ENCODE data around the gene CAPN10. TPM values are rescaled to one million over a fixed set of nuclear protein-coding genes. Genes with fewer than 3 reads are reported as not detected.

Gene CAPN10
- total RNA-seq, 1 donor from 2014 or later: 31.2 TPM

DNA sequence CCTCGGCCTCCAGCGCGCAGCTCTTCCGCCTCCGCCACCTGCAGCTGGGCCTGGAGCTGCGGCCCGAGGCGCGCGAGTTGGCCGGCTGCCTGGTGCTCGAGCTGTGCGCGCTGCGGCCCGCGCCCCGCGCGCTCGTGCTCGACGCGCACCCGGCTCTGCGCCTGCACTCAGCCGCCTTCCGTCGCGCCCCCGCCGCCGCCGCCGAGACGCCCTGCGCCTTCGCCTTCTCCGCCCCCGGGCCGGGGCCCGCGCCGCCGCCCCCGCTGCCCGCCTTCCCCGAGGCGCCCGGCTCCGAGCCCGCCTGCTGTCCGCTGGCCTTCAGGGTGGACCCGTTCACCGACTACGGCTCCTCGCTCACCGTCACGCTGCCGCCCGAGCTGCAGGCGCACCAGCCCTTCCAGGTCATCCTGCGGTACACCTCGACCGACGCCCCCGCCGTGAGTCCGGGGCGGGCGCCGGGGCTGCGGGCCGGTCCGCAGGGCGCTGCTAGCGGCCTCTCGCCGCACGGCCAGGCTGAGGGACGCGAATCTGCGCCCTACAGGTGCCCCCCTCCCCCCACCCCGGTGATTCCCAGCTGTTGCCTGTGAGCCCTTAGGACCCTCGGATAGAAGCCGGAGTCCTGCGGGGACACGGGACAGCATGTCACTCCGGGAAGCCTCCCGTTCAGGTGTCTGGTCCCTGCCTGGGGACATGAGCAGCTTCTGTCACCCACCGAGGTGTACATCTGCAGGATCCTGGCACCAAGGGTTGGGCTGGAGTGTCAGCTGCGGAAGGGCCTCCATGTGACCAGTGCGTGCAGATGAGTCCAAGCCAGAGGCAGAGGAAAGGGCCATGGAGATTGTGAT is 17.6 kb upstream of the CAPN10 start:
- peaks cover 56% of the 10 kb centered on the region for H3K4me1 ChIP-seq
- intact Hi-C loops (cut with micrococcal nuclease): no loop called here
- DNase-seq: peak; percentile 78
- peaks cover 12% of the 10 kb centered on the region for H3K36me3 ChIP-seq
- peak overlapping the region; percentile 96 for H3K27ac ChIP-seq (replicated peaks)
- peak overlapping the region; percentile 92 for H3K4me3 ChIP-seq
- H3K27me3 ChIP-seq (ENCODE audit: low read depth): no peaks in the 10 kb centered on the region
- TF ChIP-seq, protein P1, sequence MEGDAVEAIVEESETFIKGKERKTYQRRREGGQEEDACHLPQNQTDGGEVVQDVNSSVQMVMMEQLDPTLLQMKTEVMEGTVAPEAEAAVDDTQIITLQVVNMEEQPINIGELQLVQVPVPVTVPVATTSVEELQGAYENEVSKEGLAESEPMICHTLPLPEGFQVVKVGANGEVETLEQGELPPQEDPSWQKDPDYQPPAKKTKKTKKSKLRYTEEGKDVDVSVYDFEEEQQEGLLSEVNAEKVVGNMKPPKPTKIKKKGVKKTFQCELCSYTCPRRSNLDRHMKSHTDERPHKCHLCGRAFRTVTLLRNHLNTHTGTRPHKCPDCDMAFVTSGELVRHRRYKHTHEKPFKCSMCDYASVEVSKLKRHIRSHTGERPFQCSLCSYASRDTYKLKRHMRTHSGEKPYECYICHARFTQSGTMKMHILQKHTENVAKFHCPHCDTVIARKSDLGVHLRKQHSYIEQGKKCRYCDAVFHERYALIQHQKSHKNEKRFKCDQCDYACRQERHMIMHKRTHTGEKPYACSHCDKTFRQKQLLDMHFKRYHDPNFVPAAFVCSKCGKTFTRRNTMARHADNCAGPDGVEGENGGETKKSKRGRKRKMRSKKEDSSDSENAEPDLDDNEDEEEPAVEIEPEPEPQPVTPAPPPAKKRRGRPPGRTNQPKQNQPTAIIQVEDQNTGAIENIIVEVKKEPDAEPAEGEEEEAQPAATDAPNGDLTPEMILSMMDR (IDR thresholded peaks at IDR 0.05; ENCODE audit: borderline replicate concordance): no peak
- no peaks in the 10 kb centered on the region for H3K9me3 ChIP-seq (replicated peaks)

DNA sequence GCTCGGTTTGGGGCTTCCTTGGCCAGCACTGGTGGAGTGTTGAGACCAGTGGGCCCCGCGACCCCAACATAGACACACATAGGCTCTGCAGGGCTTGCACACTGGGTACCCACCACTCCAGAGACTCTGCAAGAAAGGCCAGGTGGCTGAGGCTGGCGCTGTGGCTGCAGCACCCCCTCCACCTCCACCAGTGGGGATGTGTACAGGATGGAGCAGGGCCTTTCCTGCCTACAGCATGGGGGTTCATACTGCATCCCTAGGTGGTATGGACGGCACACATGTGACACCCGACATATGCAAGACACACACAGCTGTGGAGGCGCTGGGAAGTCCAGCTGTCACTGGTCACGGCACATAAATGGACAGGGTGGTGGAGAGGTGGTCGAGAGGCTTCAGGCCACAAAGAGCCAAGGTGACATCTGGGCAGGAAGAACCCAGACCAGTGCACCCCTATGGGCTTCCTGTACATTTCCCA is 17.0 kb upstream of the CAPN10 start:
- no peaks in the 10 kb centered on the region for H3K27me3 ChIP-seq (ENCODE audit: low read depth)
- intact Hi-C loops (cut with micrococcal nuclease): no loop called here
- H3K36me3 ChIP-seq: peaks cover 18% of the 10 kb centered on the region
- TF ChIP-seq, protein P1 (IDR thresholded peaks at IDR 0.05; ENCODE audit: borderline replicate concordance): no peak
- DNase-seq: peak; percentile 16
- H3K4me1 ChIP-seq: peaks cover 56% of the 10 kb centered on the region
- peak overlapping the region; percentile 96 for H3K27ac ChIP-seq (replicated peaks)
- H3K9me3 ChIP-seq (replicated peaks): no peaks in the 10 kb centered on the region
- H3K4me3 ChIP-seq: peak overlapping the region; percentile 92

DNA sequence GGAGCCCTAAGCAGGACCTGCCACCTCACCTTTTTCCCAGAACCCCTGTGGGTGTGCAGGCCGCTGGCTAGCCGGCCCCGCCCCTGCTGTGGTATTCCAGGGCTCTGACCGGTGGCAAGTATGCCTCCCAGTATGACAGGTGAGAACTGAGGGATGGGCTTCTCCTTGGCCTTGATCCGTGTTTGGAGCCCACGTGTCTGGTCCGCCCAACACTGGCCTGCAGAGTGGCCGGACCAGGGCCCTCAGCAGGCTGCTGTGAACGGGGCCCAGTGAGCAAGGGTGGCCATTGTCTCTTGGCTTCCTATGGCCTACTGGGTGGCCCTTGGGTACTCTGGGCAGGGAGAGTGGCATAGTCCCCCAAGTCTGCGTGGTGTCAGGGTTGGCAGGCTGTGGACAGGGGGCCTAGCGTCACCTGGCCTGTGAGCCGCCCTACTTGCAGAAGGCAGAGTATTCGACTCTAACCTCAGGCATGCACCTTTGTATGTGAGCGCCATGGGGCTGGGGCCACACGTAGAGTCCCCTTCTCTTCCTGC is 16.5 kb upstream of the CAPN10 start:
- peaks cover 55% of the 10 kb centered on the region for H3K4me1 ChIP-seq
- H3K27ac ChIP-seq (replicated peaks): peak overlapping the region; percentile 96
- no peaks in the 10 kb centered on the region for H3K9me3 ChIP-seq (replicated peaks)
- H3K4me3 ChIP-seq: peak overlapping the region; percentile 92
- H3K36me3 ChIP-seq: peaks cover 24% of the 10 kb centered on the region
- TF ChIP-seq, protein P1 (IDR thresholded peaks at IDR 0.05; ENCODE audit: borderline replicate concordance): no peak
- no peak for DNase-seq
- intact Hi-C loops (cut with micrococcal nuclease): no loop called here
- no peaks in the 10 kb centered on the region for H3K27me3 ChIP-seq (ENCODE audit: low read depth)

DNA sequence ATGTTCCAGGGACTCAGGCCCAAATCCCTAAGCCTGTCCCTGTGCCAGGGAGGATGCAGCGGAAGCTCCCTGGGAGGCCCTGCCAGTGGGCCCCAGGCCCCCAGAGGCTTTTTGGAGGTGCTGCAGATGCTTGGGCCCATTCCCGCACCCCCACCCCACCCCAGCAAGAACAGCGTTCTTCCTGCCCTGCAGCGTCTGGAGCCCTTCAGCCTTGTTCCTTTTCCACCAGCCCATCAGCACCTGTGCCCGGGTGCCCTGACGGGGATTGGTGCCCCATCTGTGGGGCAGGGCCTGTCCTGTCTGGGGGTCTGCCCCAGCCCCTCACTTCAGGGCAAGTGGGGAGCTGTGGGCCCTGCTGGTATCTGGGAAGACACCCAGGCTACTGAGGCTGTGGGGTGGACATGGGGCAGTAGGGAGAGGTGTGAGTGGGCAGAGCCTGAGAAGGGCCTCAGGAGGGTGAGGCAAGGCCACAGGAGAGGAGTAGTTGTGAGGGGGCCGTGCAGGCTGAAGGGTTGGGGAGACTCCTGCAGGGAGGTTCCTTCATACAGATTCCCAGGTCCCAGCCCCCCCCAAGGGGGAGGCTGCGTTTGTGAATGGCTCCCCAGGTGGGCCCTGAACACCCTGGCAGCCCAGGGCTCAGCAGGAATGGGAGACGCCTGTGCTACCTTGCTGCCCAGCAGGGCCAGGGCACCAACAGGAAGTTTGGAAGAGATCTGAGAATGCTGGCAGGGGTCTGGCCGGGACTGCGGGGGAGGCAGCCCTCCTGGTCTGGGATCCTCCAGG is 15.8 kb upstream of the CAPN10 start:
- Histone ChIP-seq H3K36me3 (peaks cover 30% of the 10 kb centered on the region), H3K4me3 (no peak overlapping the region), H3K9me3 (replicated peaks) (no peaks in the 10 kb centered on the region), H3K4me1 (peaks cover 49% of the 10 kb centered on the region), H3K27me3 (ENCODE audit: low read depth) (no peaks in the 10 kb centered on the region), H3K27ac (replicated peaks) (no peak overlapping the region)
- intact Hi-C loops (cut with micrococcal nuclease): no loop called here
- TF ChIP-seq, protein P1 (IDR thresholded peaks at IDR 0.05; ENCODE audit: borderline replicate concordance): no peak
- peak; percentile 12 for DNase-seq

DNA sequence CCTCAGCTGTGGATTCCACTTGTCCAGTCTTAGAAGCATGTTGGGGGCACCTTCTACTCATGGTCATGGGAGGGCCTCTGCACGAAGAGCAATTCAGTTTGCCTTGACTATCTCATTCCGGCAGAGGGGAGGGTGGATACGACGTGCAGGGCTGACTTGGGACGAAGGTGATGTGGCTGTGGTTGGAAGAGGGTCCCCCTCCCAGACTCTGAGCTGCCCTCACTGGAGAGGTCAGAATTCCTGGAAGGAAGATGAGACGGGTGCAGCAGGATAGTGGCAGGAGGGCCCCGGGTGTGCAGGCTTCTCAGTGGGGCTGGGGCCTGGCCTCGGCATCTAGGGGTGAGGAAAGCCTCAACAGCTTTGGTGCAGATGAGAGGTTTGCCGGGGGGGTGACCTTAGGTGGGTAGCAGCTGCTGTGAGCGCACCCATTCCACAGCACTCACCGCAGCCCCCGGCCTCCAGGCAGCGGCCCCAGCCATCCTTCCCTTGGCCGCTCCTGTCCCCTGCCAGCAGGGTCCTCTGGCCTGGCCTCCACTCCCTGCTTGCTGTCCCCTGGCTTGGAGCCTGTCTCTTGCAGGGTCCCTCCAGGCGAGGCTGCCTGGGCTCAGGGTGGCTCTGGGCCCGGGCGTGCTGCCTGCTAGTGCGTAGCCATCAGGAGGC is 15.1 kb upstream of the CAPN10 start:
- intact Hi-C loops (cut with micrococcal nuclease): no loop called here
- no peaks in the 10 kb centered on the region for H3K9me3 ChIP-seq (replicated peaks)
- TF ChIP-seq, protein P1 (IDR thresholded peaks at IDR 0.05; ENCODE audit: borderline replicate concordance): no peak
- no peak overlapping the region for H3K4me3 ChIP-seq
- peaks cover 37% of the 10 kb centered on the region for H3K36me3 ChIP-seq
- H3K4me1 ChIP-seq: peaks cover 43% of the 10 kb centered on the region
- H3K27me3 ChIP-seq (ENCODE audit: low read depth): no peaks in the 10 kb centered on the region
- peak; percentile 10 for DNase-seq
- no peak overlapping the region for H3K27ac ChIP-seq (replicated peaks)
